Measurements from ENCODE around the gene PCBP1. TPM values are rescaled to one million over a fixed set of nuclear protein-coding genes. Genes with fewer than 3 reads are reported as not detected.

Gene PCBP1
- total and polyA plus RNA-seq, 9 of the 15 experiments (the other 6 are each of a cell fraction or from before 2014, with no cell fraction given), result 19.2 to 407 (median 78.1) TPM

GRCh38 chr2:70078384-70078783 is 8.9 kb upstream of the PCBP1 start (continued):
- TF ChIP-seq ZBTB11 (CRISPR knock-in tag; IDR thresholded peaks at IDR 0.05) (no peak), JUN (IDR thresholded peaks at IDR 0.05; ENCODE audit: borderline replicate concordance, low read depth, low read length) (no peak), JUN (CRISPR knock-in tag; IDR thresholded peaks at IDR 0.05; ENCODE audit: borderline replicate concordance) (no peak), FOXM1 (IDR thresholded peaks at IDR 0.05; ENCODE audit: low read depth) (peak; percentile 58), FOXM1 (CRISPR knock-in tag; IDR thresholded peaks at IDR 0.05; ENCODE audit: low read depth) (no peak), ETS2 (tag; IDR thresholded peaks at IDR 0.05; ENCODE audit: borderline replicate concordance, poor library complexity, severe bottlenecking) (no peak), SMARCB1 (IDR thresholded peaks at IDR 0.05; ENCODE audit: insufficient read length, low read depth) (no peak), NELFE (IDR thresholded peaks at IDR 0.05; ENCODE audit: insufficient read depth, insufficient read length) (no peak), SIRT6 (IDR thresholded peaks at IDR 0.05; ENCODE audit: low read depth, low read length) (no peak), CREB1 (IDR thresholded peaks at IDR 0.05) (no peak), CREB1 (CRISPR knock-in tag; IDR thresholded peaks at IDR 0.05) (no peak), NFXL1 (CRISPR knock-in tag; IDR thresholded peaks at IDR 0.05) (no peak), ELF4 (CRISPR knock-in tag; IDR thresholded peaks at IDR 0.05) (0 out of 2 replicates have a peak, but pooled peaks have one; percentile 17), TCF3 (CRISPR knock-in tag; IDR thresholded peaks at IDR 0.05) (peak; percentile 84), MTF1 (CRISPR knock-in tag; IDR thresholded peaks at IDR 0.05; ENCODE audit: borderline replicate concordance) (no peak), STAT5A (IDR thresholded peaks at IDR 0.05; ENCODE audit: borderline replicate concordance, low read length) (peak; percentile 69), EGR1 (conservative IDR thresholded peaks at IDR 0.05) (no peak), PML (IDR thresholded peaks at IDR 0.05; ENCODE audit: low read length) (peak; percentile 72), SPI1 (IDR thresholded peaks at IDR 0.05; ENCODE audit: borderline replicate concordance, low read depth, low read length) (peak; percentile 82; the same call in 1 of the 2 replicates), HSF4 (CRISPR knock-in tag; IDR thresholded peaks at IDR 0.05; ENCODE audit: borderline replicate concordance) (no peak), CXXC5 (CRISPR knock-in tag; IDR thresholded peaks at IDR 0.05) (peak; percentile 40; the same call in 1 of the 2 replicates), TAF7 (tag; IDR thresholded peaks at IDR 0.05) (no peak), CHAMP1 (IDR thresholded peaks at IDR 0.05) (no peak)
- TF ChIP-seq, protein P1, sequence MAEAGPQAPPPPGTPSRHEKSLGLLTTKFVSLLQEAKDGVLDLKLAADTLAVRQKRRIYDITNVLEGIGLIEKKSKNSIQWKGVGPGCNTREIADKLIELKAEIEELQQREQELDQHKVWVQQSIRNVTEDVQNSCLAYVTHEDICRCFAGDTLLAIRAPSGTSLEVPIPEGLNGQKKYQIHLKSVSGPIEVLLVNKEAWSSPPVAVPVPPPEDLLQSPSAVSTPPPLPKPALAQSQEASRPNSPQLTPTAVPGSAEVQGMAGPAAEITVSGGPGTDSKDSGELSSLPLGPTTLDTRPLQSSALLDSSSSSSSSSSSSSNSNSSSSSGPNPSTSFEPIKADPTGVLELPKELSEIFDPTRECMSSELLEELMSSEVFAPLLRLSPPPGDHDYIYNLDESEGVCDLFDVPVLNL (CRISPR knock-in tag; IDR thresholded peaks at IDR 0.05; ENCODE audit: low read depth), result no peak

All from K562 (cell line).